ENCODE results near the gene RSBN1L.

Gene RSBN1L

DNA sequence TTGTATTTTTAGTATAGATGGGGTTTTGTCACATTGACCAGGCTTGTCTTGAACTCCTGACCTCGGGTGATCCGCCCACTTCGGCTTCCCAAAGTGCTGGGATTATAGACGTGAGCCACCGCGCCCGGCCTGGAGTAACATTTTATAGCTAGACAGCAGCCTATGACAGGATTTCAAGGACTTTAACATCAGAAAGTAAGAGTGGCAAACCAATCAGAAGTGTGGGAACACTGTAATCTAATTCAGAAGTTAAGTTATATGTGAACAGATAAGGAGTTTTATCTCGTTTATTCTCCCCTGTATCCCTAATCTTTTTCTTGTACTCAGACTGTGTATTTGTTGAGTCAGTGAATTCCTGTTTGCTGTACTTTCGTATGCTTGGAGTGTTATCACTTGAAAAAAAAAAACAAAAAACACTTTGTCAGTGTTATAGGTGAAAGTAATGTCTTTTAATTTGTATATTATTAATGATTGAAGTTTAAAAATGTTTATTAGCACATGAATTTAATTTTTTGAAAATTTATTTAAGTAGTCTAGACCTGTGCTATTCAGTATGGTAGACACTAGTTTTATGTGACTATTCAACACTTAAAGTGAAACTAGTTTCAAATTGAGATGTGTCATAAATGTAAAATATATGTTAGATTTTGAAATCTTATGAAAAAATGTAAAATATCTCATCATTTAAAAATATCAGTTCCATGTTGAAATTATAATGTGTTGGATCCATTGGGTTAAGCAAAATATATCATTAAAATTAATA, 38.6 kb downstream of the RSBN1L start:
- no peak for DNase-seq

DNA sequence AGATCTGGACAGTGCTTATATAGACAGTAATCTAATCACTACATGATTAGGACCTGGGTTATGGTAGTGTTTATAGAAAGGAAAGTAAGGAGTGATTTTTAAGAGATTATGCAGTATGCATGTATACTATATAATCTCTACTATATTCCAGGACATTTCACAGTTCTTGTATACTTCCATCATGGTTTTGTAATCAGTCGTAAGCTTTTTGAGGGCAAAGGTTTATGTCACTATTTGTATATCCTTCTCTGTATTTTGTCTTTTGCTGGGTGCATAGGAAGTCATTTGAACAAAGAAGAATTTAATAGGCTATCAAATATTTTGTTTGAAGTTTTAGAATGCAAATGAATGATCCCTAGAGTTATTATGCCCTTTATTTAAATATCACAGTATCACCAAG, 39.2 kb downstream of the RSBN1L start:
- DNase-seq, result no peak

DNA sequence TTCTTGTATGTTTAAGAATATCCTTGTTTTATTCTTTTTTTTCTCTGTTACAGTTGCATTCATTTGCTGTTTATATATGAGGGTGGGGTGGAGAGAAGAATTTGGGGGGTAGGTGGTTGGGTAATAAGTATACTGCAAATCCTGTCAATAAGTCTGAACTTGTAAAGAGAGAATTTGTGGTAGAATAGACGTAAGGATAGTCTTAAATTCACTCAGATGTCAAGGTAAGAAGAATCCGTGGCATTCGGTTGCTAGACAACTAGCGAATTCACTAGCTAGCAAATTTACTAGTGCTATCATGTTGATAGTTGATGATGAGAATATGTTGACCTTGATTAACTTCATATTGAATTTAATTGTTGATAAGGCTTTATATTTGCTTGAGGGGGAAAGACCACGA, 40.7 kb downstream of the RSBN1L start:
- DNase-seq, result no peak

DNA sequence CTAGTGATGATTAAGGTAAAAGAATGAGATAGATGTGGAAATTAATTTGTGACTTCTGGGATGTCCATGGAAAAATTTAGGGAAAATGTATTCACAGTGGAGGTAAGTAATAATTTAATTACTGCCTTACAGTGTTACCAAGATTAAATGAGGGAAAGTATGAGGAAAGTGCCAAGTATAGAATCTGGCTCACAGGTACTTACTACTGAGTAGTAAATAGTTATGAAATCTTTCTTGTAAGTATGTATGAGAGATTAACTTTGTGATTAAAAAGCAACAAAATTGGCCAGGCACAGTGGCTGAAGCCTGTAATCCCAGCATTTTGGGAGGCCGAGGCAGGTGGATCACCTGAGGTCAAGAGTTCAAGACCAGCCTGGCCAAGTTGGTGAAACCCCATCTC, 42.1 kb downstream of the RSBN1L start:
- no peak for DNase-seq

DNA sequence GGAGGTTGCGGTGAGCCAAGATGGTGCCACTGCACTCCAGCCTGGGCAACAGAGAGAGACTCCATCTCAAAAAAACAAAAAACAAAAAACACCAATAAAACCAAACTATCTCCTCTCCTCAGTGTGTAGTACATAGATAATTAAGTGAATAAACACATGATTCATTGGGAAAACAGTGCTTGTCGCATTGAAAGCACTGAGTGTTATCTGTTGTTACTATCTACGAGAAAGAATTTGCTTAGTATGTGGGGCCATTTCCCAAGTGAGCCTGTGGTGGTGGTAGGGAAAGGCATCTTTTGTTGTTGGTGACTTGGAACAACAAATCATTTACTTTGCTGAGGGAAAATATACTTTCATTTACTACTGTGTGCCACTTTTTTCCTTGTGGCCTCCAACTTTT, 42.6 kb downstream of the RSBN1L start:
- no peak for DNase-seq

DNA sequence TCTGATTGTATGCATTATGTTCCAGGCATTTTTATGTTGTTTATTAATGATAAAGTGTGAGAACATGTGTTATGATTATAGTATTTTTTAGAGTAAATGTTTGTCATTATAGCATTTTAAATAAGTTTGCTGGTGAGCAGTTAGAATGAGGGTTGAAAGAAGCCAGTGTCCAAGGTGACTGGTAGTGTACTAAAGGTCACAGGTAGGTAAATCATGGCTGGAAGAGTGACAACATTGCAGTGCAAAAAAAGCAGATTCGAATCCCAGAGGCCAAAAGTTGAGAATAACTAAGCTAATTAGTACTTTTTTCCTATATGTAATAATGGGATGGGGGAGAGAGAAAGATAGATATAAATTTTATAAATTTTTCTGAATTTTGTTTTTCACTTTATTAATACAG, 44.0 kb downstream of the RSBN1L start:
- no peak for DNase-seq

DNA sequence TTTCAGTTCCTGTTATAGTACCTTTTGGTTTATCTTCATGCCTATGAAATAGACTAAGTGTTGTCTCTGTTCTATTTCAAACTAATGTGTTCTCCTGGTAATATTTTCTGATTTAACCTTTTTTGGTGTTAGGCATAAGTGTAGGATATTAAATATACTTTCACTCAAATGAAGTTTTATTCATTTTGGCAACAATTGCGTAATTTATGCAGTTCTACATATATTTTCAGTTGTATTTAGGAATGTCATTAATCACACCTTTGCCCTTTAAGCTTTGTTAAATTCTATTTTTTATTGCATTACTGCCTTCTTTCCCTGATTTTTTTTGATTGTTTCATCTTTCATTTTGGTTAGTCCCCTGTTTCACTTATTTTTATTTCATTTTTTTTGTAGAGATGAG, 47.3 kb downstream of the RSBN1L start:
- no peak for DNase-seq

- no peak for DNase-seq
Measured at GRCh38 chr7:77745746-77746145, 49.5 kb downstream of the RSBN1L start.

DNA sequence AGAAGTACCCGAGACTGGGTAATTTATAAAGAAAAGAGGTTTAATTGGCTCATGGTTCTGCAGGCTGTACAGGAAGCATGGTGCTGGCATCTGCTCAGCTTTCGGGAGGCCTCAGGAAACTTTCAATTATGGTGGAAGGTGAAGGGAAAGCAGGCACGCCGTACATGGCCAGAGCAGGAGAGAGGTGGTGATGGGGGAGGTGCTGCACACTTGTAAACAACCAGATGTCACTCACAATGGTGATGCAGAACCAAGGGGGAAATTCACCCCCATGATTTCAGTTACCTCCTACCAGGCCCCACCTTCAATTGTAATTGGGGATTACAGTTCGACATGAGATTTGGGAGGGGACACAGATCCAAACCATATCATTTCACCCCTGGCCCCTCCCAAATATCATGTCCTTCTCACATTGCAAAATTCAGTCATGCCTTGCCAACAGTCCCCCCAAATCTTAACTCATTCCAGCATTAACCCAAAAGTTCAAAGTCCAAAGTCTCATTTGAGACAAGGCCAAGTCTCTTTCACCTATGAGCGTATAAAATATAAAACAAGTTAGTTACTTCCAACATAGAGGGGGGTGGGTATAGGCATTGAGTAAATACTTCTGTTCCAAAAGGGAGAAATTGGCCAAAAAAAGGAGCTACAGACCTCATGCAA, 50.0 kb downstream of the RSBN1L start:
- DNase-seq, result no peak

- no peak for DNase-seq
Measured at GRCh38 chr7:77746824-77747165, 50.5 kb downstream of the RSBN1L start.

GRCh38 chr7:77747178-77747577, 50.9 kb downstream of the RSBN1L start:
- DNase-seq, result no peak

DNA sequence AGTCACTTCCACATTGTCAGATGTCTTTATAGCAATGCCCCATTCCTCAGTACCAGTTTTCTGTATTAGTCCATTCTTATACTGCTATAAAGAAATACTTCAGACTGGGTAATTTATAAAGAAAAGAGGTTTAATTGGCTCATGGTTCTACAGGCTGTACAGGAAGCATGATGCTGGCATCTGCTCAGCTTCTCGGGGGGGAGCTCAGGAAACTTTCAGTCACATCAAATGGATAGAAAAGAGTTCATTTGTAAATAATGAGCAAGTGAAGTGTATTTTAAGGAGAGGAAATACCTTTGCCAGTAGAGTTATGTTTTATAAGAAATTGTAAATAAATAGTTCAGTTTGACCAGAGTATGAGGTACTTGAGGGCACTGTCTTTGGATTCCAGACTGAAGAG, 51.5 kb downstream of the RSBN1L start:
- no peak for DNase-seq

DNA sequence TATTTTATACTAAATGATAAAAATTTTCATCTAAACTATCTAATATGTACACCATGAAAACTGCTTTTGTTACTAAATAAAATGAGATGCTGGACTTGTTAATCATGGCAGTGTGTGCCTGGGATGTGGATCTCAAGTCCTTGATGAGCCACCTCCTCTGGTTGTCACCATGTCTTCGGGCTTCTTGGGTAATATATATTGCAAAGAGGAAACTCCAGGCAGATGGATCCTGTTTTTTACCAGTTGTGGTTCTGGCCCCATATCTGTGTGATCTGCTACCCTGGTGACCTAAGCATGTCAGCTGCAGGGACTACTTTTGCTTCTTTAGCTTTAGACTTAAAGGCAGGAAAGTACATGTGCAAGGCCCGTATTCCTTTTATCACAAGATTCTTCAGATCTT, 55.8 kb downstream of the RSBN1L start:
- DNase-seq, result no peak

DNA sequence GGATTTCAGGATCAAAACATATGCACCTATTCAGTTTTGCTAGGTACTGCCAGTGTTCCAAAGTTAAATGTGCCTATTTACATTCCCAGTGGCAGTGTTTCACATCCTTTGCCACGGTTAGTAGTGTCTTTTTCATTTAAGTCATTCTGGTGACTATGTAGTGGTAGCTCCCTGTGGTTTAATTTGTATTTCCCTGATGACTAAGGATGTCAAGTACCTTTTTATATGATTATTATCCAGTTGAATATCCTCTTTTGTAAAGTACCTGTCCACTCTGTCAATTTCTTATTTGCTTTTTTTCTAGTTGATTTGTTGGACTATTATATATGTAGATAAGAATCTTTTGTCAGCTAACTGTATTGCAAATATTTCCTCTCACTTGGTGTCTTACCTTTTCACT, 56.9 kb downstream of the RSBN1L start:
- DNase-seq, result no peak

GRCh38 chr7:77757589-77757988, 61.3 kb downstream of the RSBN1L start:
- peak; percentile 19 for DNase-seq

DNA sequence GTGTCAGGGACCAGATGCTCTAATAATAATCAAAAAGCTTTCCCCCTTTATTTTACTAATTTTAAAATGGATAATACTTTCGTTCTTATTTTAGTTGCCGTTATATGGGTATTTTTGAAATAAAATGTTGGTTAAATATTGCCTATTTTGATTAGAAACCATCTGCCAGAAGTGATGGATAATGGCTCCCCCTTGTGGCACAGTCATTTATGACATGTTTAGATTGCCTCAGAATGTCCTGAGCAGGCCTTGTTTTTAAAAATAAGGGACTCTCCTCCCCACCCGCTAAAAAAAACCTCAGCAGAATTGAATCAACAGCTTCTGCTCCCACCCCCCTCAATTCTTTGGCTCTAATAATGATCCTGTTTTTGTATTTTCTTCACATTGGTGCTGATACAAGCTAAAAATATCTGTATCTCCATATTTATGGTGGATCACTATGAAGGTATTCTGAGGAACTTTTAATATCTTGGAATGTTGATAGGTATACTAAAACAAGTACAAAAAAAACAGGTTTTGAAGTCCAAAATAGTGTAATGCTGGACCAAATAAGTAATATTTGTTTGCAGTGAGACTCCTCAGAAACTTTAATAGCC, 63.1 kb downstream of the RSBN1L start:
- peak; percentile 71 for DNase-seq

DNA sequence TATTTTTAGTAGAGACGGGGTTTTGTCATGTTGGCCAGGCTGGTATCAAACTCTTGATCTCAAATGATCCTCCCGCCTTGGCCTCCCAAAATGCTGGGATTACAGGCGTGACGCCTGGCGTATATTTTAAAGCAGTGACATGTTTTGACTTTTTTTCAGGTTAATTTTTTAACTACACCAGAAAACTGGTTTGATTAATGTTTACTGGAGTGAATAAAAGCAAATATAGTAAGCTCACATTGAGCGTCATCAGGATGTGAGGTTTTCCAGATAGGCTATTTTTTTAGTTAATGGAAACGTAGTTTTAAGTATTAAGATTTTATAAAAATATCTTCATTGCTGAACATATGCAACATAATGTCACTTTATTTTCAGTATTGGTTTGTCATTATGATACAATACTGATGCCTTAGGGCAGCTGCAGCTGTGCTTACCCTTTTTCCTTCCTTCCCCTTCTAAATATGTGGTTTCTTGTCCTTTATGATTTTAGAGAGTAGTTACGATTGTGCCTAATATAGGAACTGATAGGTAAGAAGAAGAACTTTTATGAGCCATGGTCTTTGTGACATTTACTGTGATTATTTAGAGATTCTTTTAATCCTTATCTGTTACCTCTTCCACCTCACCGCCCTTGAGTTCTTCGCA, 64.7 kb downstream of the RSBN1L start:
- no peak for DNase-seq

DNA sequence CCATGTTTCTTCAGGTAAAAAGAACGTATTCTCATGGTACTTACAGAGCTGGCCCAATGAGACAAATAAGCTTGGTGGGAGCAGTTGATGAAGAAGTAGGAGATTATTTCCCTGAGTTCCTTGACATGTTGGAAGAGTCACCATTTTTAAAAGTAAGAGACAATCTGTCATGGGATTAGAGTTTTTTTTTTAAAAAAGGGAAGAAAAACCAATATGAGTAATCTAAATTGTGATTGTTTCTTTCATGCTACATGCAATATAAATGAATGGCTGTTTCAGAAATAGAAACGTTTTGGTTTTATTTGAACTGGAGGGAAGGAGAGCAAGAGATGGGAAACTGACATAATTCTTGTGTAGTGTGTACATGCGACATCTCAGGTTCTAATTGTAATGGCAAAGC, 69.2 kb downstream of the RSBN1L start:
- DNase-seq, result no peak

- DNase-seq, result no peak
Measured at GRCh38 chr7:77765906-77766800, 69.9 kb downstream of the RSBN1L start.

DNA sequence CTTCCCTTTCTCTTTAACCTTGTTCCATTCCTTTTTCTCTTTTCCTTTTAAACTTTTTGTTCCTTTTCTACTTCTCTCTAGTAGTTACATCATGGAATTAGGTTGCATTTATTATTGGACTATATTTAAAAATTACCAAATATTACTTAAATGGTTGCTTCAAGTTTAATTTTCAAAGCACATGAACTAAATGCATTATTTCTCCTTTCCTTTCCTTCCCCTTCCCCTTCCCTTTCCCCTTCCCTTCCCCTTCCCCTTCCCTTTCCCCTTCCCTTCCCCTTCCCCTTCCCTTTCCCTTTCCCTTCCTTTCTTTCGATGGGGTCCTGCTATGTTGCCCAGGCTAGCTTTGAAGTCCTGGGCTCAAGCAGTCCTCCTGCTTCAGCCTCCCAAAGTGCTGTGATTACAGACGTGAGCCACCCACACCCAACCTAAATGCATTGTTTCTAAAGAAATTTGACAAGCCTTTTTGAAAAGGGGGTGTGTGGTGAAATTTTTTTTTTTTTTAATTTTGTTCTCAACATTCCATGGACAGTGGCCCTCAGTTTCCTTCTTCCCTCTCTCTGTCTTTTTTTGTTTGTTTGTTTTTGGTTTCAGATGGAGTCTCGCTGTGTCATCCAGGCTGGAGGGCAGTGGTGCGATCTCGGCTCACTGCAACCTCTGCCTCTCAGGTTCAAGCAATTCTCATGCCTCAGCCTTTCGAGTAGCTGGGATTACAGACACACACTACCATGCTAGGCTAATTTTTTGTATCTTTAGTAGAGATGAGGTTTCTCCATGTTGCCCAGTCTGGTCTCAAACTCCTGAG, 70.7 kb downstream of the RSBN1L start:
- no peak for DNase-seq

DNA sequence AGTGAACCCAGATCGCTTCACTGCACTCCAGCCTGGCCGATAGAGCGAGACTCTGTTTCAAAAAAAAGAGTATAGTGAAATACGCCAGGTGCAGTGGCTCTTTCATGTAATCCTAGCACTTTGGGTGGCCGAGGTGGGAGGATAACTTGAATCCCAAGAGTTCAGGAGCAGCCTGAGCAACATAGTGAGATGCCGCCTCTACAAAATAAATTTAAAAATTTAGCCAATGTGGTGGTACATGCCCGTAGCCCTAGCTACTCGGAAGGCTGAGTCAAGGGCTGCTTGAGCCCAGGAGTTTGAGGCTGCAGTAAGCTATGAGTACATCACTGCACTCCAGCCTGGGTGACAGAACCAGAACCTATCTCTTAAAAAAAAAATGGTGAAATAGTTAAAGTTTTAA, 74.1 kb downstream of the RSBN1L start:
- DNase-seq, result no peak

DNA sequence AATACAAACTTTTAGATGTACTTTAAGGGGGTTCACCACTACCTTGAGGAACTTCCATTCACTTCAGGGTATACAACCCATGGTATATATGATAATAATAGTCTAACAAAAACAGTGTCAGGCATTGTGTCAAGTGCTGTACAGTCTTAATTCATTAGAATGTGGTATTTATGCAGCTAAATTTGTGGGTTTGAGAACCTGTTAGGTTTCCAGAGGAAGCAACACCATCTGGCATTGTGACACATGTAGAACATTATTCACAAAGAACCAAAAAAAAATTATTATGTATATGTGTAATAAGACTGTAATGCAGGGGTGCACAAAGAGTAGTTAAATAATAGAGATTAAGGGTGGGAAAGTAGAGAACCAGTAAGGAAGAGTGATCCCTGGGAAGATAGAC, 75.6 kb downstream of the RSBN1L start:
- DNase-seq, result no peak

Measured in stimulated activated CD4-positive, alpha-beta T cell treated with anti-CD3 and anti-CD28 coated beads, Interleukin-15, amount 100 ng/mL, for 24 hours (primary cell).